Cardiac fibroblast (primary cell): Measurements from ENCODE around the gene PRKCB.
"Not testable (repeated sequence)": the region's sequence is repeated elsewhere in the genome, so short reads cannot be mapped to it uniquely, and the experiment has no call there.

Experiments
- DNase-seq, 2 donors: peaks; one replicate each; pipeline versions ENCODE4 v3.0.0 to v3.0.0-alpha.2; 2010; ENCODE audit warnings: low read depth in 2 of 2
- H3K4me3 ChIP-seq, 2 donors: replicated peaks in 1 of 2; 1 replicate in 1 of 2; 2 replicates in 1 of 2; pipeline ENCODE4 v1.5.1; 2011; ENCODE audit warnings: low read depth in 2 of 2, low read length in 2 of 2, mild to moderate bottlenecking in 2 of 2, moderate library complexity in 1 of 2
- TF ChIP-seq, protein P1 (sequence below): IDR thresholded peaks from one replicate; pipeline ENCODE4 v1.5.1; 2011; ENCODE audit warnings: low read depth, mild to moderate bottlenecking, low read length, inconsistent platforms

PRKCB gene

DNA sequence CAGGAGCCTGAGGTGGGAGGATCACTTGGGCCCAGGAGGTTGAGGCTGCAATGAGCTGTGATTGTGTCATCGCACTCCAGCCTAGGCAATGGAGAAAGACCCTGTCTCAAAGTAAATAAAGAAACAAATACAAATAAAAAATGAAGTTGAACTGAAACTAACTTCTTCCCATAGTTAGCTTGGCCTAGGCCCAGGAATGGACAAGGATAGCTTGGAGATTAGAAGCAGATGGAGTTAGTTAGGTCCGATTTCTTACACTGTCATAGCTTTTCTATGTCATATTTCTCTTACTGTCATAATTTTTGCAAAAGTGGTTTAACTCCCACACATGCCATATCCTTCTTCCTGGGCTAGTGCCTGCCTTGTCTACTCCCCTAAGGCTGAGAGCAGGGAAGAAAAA lies 265.6 kb downstream of the PRKCB start:
- TF ChIP-seq, protein P1, sequence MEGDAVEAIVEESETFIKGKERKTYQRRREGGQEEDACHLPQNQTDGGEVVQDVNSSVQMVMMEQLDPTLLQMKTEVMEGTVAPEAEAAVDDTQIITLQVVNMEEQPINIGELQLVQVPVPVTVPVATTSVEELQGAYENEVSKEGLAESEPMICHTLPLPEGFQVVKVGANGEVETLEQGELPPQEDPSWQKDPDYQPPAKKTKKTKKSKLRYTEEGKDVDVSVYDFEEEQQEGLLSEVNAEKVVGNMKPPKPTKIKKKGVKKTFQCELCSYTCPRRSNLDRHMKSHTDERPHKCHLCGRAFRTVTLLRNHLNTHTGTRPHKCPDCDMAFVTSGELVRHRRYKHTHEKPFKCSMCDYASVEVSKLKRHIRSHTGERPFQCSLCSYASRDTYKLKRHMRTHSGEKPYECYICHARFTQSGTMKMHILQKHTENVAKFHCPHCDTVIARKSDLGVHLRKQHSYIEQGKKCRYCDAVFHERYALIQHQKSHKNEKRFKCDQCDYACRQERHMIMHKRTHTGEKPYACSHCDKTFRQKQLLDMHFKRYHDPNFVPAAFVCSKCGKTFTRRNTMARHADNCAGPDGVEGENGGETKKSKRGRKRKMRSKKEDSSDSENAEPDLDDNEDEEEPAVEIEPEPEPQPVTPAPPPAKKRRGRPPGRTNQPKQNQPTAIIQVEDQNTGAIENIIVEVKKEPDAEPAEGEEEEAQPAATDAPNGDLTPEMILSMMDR, result no peak
- no peak for DNase-seq
- H3K4me3 ChIP-seq, result no peak overlapping the region

DNA sequence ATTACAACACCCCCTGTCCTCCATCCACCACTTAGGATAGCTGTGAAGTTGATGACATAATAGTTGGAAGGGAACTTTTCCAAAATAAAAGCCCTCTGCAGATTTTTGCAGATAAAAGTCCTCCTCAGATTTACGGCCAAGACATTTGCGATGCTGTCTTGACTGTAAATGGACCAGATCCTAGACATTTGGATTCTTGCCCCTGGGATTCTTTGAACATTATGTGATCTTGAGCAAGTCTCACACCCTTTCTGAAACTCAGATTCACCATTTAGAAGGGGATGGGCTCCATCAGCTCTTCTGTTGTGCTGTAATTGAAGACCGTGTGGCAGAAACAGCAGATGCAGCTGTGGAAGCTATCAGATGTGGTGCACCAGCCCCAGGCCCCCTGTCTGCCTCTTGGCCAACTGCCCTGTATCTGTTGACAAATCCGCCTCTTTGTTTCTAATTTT lies 266.5 kb downstream of the PRKCB start:
- TF ChIP-seq, protein P1, result no peak
- H3K4me3 ChIP-seq, result no peak overlapping the region
- no peak for DNase-seq

DNA sequence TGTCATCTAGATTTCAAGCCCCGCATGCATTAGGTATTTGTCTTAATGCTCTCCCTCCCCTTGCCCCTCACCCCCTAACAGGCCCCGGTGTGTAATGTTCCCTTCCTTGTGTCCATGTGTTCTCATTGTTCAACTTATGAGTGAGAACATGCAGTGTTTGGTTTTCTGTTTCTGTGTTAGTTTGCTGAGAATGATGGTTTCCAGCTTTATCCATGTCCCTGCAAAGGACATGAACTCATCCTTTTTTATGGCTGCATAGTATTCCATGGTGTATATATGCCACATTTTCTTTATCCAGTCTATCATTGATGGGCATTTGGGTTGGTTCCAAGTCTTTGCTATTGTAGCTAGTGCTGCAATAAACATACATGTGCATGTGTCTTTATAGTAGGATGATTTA lies 269.7 kb downstream of the PRKCB start:
- not testable (repeated sequence) for DNase-seq, H3K4me3 ChIP-seq

DNA sequence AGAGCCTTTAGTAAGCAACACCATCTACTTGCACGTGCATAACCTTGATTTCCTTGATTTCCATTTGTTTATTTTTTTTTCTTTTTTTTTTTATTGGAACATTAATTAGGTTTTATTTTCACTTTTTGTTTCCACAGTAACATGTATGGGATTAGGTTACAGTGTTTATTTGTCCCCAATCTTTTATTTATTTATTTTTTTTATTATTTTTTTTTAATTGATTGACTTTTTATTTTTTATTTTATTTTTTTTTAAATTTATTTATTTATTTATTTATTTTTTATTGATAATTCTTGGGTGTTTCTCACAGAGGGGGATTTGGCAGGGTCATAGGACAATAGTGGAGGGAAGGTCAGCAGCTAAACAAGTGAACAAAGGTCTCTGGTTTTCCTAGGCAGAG lies 272.3 kb downstream of the PRKCB start:
- H3K4me3 ChIP-seq, DNase-seq: not testable (repeated sequence)

DNA sequence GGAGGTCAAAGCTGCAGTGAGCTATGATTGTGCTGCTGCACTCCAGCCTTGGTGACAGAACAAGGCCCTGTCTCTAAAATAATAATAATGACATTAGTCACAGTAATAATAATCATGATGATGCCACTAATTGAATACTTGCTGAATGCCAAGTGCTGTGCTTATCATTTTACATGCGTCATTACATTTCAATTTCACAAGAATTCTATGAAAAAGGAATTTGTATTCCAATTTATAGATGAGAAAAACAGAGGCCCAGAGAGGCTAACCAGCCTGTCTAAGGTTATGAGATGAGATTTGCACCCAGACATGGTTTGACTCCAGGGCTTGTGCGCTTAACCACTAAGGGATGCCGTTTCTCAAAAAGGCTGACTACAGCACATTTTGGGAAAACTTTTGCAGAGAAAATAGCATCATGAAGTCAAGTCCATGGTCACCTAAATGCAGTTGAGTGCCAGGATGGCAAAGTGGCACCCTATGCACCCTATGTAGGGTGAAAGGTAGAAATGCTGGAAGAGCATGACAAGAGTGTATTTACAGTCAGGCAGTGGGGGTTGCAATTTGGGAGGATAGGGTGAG lies 276.0 kb downstream of the PRKCB start:
- DNase-seq, result no peak
- TF ChIP-seq, protein P1, result no peak

DNA sequence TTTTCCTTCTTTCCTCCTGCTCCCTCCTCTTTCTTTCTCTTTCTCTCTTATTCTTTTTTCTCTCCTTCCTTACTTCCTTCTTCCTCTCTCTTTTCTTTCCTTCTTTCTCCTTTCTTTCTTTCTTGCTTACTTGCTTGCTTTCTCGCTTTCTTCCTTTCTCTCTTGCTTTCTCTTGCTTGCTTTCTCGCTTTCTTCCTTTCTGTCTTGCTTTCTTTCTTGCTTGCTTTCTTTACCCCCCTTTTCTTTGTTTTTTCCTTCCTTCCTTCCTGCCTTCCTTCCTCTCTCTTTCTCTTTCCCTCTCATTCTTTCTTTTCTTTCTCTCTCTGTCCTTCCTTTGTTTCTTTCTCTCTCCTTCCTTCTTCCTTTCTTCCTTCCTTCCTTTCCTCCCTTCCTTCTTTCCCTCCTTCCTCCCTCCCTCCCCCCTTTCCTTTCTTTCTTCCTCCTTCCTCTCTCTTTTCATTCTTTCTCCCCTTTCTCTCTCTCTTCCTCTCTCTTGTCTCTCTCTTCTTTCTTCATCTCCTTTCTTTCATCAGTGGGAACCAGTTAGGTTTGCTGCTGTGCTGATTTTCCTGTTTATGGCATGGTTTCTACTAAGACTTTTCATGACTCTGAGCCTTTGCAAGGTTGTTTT lies 277.4 kb downstream of the PRKCB start:
- TF ChIP-seq, protein P1, result no peak
- DNase-seq, result no peak
- no peak overlapping the region for H3K4me3 ChIP-seq

More for the DNA sequence above, 276.0 kb downstream of the PRKCB start:
- no peak overlapping the region for H3K4me3 ChIP-seq

DNA sequence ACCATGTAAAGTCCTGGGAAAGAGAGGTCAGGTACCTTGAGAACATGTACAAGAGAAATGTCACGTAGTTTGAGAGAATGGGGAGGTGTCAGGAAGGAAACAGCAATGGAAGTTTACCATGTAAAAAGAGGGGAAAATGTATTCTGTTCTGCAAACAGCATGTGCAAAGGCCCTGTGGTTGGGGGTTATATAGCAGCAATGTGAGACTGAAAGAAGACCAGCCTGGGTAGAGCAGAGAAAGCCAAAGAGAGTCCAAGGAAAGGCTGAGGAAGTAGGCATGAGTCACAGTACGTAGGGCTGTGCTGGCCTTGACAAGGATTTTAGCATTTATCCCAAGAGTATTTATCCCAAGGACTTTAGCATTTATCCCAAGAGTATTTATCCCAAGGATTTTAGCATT lies 279.1 kb downstream of the PRKCB start:
- no peak for DNase-seq
- H3K4me3 ChIP-seq, result no peak overlapping the region
- TF ChIP-seq, protein P1, result no peak
